ENCODE data around the gene TPGS1.

The TPGS1 gene

DNA sequence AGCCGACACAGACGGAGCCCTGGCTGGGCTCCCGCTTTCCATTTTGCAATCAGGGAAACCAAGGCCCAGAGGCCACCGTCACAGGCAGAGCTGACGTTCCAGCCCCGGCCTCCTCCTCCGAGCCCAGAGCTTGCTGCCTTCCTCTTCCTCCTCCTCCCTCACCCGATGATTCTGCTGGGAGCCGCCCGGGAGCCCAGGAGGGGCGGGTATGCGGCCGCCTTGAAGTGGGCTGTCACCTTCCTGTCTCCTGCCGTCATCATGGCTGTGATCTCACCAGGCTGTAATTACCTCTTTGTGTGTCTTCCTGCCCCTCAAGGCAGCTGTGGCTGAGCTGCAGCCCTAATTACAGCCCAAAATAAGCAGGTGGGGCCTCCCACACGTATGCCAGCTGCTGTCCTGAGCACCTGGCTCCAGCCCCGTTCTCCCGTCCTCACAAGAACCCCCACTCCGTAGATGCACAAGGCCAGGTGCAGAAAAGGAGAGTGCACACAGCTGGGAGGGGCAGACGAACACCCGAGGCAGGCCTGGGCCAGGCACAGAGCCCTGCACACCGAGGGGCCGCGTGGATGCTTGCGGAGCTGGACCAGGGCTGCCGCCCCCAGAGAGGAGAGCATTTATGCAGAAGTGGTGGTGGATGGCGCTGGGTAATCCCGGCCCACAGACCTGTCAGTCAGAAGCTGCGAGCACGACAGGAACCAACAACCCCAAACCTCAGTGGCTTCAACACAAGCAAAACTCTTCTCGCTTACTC, 4.0 kb downstream of the TPGS1 start:
- peak overlapping the region; percentile 4; the same call in 1 of the 2 replicates for H3K4me3 ChIP-seq (ENCODE audit: low read length)
- TF ChIP-seq ZNF274 (IDR thresholded peaks at IDR 0.05; ENCODE audit: low read depth, low read length) = no peak

DNA sequence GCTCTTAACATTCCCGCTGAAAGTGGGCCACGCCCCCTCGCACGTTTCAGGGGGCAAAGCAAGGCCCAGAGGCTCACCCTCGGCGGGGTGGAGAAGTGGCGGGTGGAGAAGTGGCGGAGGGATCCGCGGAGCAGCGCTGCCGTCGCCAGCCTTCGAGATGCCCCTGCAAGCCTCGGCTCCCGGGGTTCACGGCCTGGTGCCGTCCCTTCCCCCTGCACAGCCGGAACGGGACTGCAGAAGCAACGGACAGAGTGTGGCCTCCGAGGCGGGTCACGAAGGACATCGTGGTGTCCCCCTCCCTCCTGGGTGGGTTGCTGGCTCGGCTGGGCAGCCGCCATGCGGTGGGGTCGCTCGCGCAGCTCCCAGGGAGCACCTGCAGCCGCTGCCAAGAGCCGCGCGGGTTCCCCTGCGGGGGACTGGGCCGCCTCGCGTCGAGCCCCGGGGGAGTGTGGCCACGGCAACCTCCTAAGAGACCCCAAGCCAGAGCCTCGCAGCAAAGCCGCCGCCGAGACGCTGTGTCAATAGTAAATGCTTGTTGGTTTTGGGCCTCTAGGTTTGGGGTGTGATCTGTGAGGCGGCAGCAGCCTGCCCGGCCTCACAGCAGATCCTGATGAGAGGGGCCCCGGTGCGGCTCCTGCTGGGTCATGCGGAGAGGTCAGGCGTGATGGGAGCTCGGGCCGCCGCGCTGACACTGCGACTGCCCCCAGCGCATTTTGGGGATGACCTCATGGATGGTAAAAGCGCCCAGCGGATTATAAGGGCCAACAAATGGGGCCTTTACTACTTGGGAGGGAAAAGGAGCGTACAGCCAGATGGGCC, 5.5 kb downstream of the TPGS1 start:
- TF ChIP-seq ZNF274 (IDR thresholded peaks at IDR 0.05; ENCODE audit: low read depth, low read length) = no peak
- H3K4me3 ChIP-seq (ENCODE audit: low read length) = no peak overlapping the region

DNA sequence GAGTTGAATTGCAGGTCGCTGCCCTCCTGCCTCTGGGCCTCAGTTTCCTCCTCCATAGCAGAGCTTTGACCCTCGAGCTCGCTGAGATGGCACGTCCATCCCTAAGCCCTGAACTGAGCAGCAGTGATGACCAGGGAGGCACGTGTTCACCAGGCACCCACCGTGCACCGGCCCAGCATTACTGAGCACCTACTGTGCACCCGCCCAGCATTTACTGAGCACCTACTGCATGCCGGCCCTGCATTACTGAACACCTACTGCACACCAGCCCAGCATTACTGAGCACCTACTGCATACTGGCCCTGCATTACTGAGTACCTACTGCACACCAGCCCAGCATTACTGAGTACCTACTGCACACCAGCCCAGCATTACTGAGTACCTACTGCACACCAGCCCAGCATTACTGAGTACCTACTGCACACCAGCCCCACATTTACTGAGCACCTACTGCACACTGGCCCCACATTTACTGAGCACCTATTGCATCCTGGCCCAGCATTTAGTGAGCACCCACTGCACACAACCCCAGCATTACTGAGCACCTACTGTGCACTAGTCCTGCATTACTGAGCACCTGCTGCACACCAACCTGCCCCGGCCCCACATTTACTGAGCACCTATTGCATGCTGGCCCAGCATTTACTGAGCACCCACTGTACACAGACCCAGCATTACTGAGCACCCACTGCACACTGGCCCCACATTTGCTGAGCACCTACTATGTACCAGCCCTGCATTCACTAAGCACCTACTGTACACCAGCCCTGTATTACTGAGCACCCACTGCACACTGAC, 6.3 kb downstream of the TPGS1 start:
- no peak overlapping the region for H3K4me3 ChIP-seq (ENCODE audit: low read length)
- no peak for TF ChIP-seq ZNF274 (IDR thresholded peaks at IDR 0.05; ENCODE audit: low read depth, low read length)

DNA sequence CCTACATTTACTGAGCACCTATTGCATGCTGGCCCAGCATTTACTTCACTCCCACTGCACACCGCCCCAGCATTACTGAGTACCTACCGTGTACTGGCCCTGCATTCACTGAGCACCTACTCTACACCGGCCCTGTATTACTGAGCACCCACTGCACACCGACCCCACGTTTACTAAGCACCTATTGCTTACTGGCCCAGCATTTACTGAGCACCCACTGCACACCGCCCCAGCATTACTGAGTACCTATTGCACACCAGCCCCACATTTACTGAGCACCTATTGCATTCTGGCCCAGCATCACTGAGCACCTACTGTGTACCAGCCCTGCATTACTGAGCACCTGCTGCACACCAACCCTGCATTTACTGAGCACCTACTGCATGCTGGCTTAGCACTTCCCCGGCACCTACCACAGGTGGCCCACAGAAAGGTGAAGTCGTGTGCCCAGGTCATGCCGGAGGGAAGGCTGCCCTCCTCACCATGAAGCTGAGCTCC, 6.9 kb downstream of the TPGS1 start:
- TF ChIP-seq ZNF274 (IDR thresholded peaks at IDR 0.05; ENCODE audit: low read depth, low read length) = no peak

DNA sequence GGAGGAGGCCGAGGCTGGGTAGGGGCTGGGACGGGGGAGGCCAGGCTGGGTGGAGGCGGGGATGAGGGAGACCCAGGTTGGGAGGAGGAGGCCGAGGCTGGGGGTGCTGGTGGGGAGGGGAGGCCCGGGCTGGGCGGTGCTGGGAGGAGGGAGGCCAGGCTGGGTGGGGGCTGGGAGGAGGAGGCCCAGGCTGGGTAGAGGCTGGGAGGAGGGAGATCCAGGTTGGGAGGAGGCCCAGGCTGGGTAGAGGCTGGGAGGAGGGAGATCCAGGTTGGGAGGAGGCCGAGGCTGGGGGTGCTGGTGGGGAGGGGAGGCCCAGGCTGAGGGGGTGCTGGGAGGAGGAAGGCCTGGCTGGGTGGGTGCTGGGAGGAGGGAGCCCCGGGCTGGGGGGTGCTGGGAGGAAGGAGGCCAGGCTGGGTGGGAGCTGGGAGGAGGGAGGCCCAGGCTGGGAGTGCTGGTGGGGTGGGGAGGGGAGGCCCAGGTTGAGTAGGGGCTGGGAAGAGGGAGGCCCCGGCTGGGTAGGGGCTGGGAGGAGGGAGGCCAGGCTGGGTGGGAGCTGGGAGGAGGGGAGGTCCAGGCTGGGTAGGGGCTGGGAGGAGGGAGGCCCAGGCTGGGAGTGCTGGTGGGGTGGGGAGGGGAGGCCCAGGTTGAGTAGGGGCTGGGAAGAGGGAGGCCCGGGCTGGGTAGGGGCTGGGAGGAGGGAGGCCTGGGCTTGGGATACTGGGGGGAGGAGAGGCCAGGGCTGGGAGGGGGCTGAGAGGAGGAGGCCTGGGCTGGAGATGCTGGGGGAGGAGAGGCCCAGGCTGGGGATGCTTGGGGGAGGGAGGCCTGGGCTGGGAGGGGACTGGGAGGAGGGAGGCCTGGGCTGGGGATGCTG, 10.7 kb downstream of the TPGS1 start:
- no peak for TF ChIP-seq ZNF274 (IDR thresholded peaks at IDR 0.05; ENCODE audit: low read depth, low read length)
- H3K4me3 ChIP-seq (ENCODE audit: low read length) = no peak overlapping the region

More for the DNA sequence above, 6.9 kb downstream of the TPGS1 start:
- H3K4me3 ChIP-seq (ENCODE audit: low read length) = no peak overlapping the region

- no peak for TF ChIP-seq ZNF274 (IDR thresholded peaks at IDR 0.05; ENCODE audit: low read depth, low read length)
- H3K4me3 ChIP-seq (ENCODE audit: low read length) = no peak overlapping the region
These were observed 11.4 kb downstream of the TPGS1 start for GRCh38 chr19:518598-519231.

- no peak overlapping the region for H3K4me3 ChIP-seq (ENCODE audit: low read length)
- no peak for TF ChIP-seq ZNF274 (IDR thresholded peaks at IDR 0.05; ENCODE audit: low read depth, low read length)
These were observed 12.2 kb downstream of the TPGS1 start for GRCh38 chr19:519449-519865.

DNA sequence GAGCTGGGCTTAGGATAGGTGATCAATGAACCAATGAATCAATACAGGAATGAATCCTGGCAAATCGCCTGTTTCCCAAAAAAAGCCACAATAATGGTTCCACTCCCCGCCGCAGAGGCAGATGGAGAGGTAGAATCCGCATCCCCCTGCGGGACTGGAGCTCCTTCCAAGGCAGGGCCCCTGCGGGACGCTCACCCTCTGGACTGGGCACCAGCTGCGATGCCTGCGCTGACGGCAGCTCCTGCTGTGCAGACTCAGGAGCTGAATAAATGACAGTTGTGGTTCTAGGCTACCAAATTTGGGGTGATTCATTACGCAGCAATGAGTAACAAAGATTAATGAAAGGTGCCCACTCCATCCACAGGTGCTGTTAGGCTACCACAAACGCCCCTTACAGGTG, 15.4 kb downstream of the TPGS1 start:
- peak overlapping the region; percentile 31; the same call in 1 of the 2 replicates for H3K4me3 ChIP-seq (ENCODE audit: low read length)
- no peak for TF ChIP-seq ZNF274 (IDR thresholded peaks at IDR 0.05; ENCODE audit: low read depth, low read length)

DNA sequence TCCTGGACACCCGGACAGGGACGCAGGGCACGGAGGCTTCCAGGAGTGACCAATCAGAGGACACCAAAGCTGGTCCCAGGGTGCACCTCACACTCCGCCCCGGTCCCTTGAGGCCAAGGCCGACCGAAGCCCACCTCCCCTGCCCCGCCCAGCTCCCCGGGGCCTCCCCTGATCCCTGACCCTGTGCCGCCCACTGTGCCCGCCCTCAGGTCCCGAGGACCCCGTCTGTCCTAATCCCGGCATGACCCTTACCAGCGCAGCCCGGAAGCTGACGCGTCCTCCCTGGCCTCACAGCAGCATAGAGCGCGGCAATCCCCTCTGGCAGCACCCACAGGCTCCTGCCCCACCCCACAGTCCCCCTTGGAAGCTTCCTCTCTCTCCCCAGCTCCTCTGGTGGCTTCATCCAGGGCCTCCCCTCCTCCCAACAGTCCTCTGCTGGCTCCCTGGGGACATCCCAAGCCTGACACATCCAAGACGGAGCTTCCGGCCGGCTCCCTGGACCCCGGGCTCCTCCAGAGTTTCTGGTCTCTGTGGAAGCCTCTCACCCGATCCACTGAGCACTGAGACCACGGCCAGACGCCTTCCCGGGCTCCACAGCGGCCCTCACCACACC, 16.9 kb downstream of the TPGS1 start:
- TF ChIP-seq ZNF274 (IDR thresholded peaks at IDR 0.05; ENCODE audit: low read depth, low read length) = no peak
- no peak overlapping the region for H3K4me3 ChIP-seq (ENCODE audit: low read length)

- TF ChIP-seq ZNF274 (IDR thresholded peaks at IDR 0.05; ENCODE audit: low read depth, low read length) = no peak
- H3K4me3 ChIP-seq (ENCODE audit: low read length) = no peak overlapping the region
These were observed 17.7 kb downstream of the TPGS1 start for GRCh38 chr19:525029-525428.

- no peak overlapping the region for H3K4me3 ChIP-seq (ENCODE audit: low read length)
- TF ChIP-seq ZNF274 (IDR thresholded peaks at IDR 0.05; ENCODE audit: low read depth, low read length) = no peak
These were observed 18.6 kb downstream of the TPGS1 start for GRCh38 chr19:525857-526419.
